K562 (cell line): ENCODE data around the gene TRIM40.

Experiments
- HDAC6 ChIP-seq: IDR thresholded peaks from 2 replicates; pipeline ENCODE4 v1.6.1; 2012; ENCODE audit warnings: low read depth, mild to moderate bottlenecking, control low read depth, inconsistent platforms, low read length, moderate library complexity
- STAT6 ChIP-seq: sonication (generic); formaldehyde crosslinking; IDR thresholded peaks from 2 replicates; pipeline ENCODE4 v1.8.1; 2023; ENCODE audit warnings: mild to moderate bottlenecking, missing genetic modification reagents

- no peak for TF ChIP-seq HDAC6
- TF ChIP-seq STAT6, result no peak
These were observed 44.2 kb downstream of the TRIM40 start for GRCh38 chr6:30180145-30180544.
